ENCODE data around the gene KIF6. TPM values are rescaled to one million over a fixed set of nuclear protein-coding genes. Genes with fewer than 3 reads are reported as not detected.

The KIF6 gene
- polyA plus RNA-seq, 1 donor (not counting 4 experiments of a cell fraction or from before 2014, with no cell fraction given), result 0.14 TPM

DNA sequence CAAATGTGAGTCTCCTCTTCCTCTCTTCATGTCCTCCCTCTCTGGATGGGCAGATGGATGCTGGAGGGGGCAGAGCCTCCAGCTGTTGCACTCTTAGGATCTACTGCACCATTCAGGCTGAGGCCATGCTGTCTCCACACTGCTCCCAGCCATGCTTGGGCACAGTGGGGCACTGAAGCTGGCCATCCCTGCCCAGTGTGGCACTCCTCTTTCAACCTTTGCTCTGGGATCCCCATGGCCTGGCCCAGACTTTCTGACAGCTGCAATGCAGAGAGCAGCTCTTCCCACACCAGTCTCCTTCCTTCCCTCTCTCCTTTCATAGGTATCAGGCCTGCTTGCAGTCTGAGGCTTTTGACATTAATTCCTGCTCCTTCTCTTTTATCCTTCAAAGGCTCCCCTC lies 420.3 kb downstream of the KIF6 start:
- Histone ChIP-seq H3K9me1 (ENCODE audit: control insufficient read depth, extremely low read depth, insufficient read depth, low read length) (no peaks in the 10 kb centered on the region), H3K36me3 (ENCODE audit: control insufficient read depth in 2 of 2, extremely low read depth in 1 of 2, insufficient read depth in 2 of 2, low read length in 2 of 2) (no peaks in the 10 kb centered on the region), H3K9ac (ENCODE audit: control insufficient read depth, extremely low read depth, insufficient read depth, low read length) (no peak overlapping the region), H3K4me2 (ENCODE audit: control insufficient read depth, extremely low read depth, insufficient read depth, low read depth, low read length) (no peak overlapping the region), H4K20me1 (ENCODE audit: control insufficient read depth, extremely low read depth, insufficient read depth, low read length) (no peaks in the 10 kb centered on the region), H3K27me3 (ENCODE audit: control insufficient read depth, extremely low read depth, insufficient read depth, low read length) (no peaks in the 10 kb centered on the region), H3K9me3 (ENCODE audit: control insufficient read depth, low read depth, low read length) (no peaks in the 10 kb centered on the region), H3K4me3 (ENCODE audit: control insufficient read depth in 2 of 3, extremely low read depth in 1 of 3, insufficient read depth in 2 of 3, low read depth in 1 of 3, low read length in 3 of 3) (no peak overlapping the region), H3K79me2 (ENCODE audit: control insufficient read depth, insufficient read depth, low read length) (no peaks in the 10 kb centered on the region), H3K27ac (ENCODE audit: control insufficient read depth, insufficient read depth, low read length) (no peak overlapping the region), H2AFZ (ENCODE audit: control insufficient read depth, low read length) (no peak overlapping the region), H3K4me1 (ENCODE audit: control insufficient read depth, extremely low read depth, insufficient read depth, low read length) (peaks cover 2% of the 10 kb centered on the region)
- TF ChIP-seq EZH2 (IDR thresholded peaks at IDR 0.05; ENCODE audit: low read length), result no peak
- TF ChIP-seq, protein P1, sequence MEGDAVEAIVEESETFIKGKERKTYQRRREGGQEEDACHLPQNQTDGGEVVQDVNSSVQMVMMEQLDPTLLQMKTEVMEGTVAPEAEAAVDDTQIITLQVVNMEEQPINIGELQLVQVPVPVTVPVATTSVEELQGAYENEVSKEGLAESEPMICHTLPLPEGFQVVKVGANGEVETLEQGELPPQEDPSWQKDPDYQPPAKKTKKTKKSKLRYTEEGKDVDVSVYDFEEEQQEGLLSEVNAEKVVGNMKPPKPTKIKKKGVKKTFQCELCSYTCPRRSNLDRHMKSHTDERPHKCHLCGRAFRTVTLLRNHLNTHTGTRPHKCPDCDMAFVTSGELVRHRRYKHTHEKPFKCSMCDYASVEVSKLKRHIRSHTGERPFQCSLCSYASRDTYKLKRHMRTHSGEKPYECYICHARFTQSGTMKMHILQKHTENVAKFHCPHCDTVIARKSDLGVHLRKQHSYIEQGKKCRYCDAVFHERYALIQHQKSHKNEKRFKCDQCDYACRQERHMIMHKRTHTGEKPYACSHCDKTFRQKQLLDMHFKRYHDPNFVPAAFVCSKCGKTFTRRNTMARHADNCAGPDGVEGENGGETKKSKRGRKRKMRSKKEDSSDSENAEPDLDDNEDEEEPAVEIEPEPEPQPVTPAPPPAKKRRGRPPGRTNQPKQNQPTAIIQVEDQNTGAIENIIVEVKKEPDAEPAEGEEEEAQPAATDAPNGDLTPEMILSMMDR (optimal IDR thresholded peaks at IDR 0.05 in 1 of 3, IDR thresholded peaks at IDR 0.05 in 1 of 3, conservative IDR thresholded peaks at IDR 0.05 in 1 of 3; ENCODE audit: extremely low read depth in 1 of 3, insufficient read depth in 2 of 3, low read length in 3 of 3), result no peak
- FAIRE-seq (no peak), DNase-seq (ENCODE audit: low read depth, low spot score) (no peak)
- dilution Hi-C loops (cut with MboI; ENCODE audit: extremely low pct_ligation_motif_present, low sequenced_read_pairs), result no loop called here

DNA sequence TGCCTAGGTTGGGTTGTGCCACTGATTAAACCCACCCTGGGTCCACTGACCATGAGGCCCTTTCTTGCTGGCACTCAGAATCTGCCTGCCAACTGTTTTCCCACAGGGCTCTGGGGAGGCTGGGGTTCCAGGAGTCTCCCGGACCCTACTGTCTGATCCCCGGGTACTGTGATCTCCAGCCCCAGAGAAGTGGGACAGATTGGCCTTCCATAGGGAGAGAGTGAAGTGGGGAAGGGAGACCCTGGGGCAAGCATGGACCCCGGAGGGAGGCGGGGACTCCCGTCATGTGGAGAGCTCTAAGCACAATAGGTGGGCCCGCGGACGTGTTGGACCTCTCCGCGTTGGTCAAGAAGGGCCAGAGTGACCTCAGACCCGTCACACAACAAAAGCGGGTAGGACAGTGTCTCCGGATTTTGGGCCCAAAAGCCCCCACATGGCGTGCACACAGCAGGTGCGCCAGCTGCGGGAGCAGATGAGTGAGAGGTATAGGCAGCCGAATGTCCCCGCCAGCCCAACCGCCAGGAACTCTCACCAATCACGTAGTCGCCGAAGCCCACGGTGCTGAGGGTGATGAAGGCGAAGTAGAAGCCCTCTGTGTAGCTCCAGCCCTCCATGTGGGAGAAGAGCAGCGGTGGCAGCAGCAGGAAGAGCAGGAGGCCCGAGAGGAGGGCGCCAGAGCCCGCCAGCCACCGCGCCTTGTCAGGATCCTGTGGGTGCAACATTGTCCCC lies 421.6 kb downstream of the KIF6 start:
- Histone ChIP-seq H3K36me3 (ENCODE audit: control insufficient read depth in 2 of 2, extremely low read depth in 1 of 2, insufficient read depth in 2 of 2, low read length in 2 of 2) (no peaks in the 10 kb centered on the region), H3K4me1 (ENCODE audit: control insufficient read depth, extremely low read depth, insufficient read depth, low read length) (peaks cover 2% of the 10 kb centered on the region), H3K79me2 (ENCODE audit: control insufficient read depth, insufficient read depth, low read length) (no peaks in the 10 kb centered on the region), H3K4me3 (ENCODE audit: control insufficient read depth in 2 of 3, extremely low read depth in 1 of 3, insufficient read depth in 2 of 3, low read depth in 1 of 3, low read length in 3 of 3) (no peak overlapping the region), H3K9me3 (ENCODE audit: control insufficient read depth, low read depth, low read length) (no peaks in the 10 kb centered on the region), H3K9ac (ENCODE audit: control insufficient read depth, extremely low read depth, insufficient read depth, low read length) (no peak overlapping the region), H3K27me3 (ENCODE audit: control insufficient read depth, extremely low read depth, insufficient read depth, low read length) (no peaks in the 10 kb centered on the region), H4K20me1 (ENCODE audit: control insufficient read depth, extremely low read depth, insufficient read depth, low read length) (no peaks in the 10 kb centered on the region), H3K9me1 (ENCODE audit: control insufficient read depth, extremely low read depth, insufficient read depth, low read length) (no peaks in the 10 kb centered on the region), H3K27ac (ENCODE audit: control insufficient read depth, insufficient read depth, low read length) (no peak overlapping the region), H3K4me2 (ENCODE audit: control insufficient read depth, extremely low read depth, insufficient read depth, low read depth, low read length) (no peak overlapping the region), H2AFZ (ENCODE audit: control insufficient read depth, low read length) (no peak overlapping the region)
- TF ChIP-seq, protein P1 (optimal IDR thresholded peaks at IDR 0.05 in 1 of 3, IDR thresholded peaks at IDR 0.05 in 1 of 3, conservative IDR thresholded peaks at IDR 0.05 in 1 of 3; ENCODE audit: extremely low read depth in 1 of 3, insufficient read depth in 2 of 3, low read length in 3 of 3), result no peak
- no peak for TF ChIP-seq EZH2 (IDR thresholded peaks at IDR 0.05; ENCODE audit: low read length)
- dilution Hi-C loops (cut with MboI; ENCODE audit: extremely low pct_ligation_motif_present, low sequenced_read_pairs), result no loop called here
- FAIRE-seq, result no peak
- DNase-seq (ENCODE audit: low read depth, low spot score), result no peak
